ENCODE results near the gene SLC7A6.

- TF ChIP-seq POU6F1 (CRISPR knock-in tag; IDR thresholded peaks at IDR 0.05; ENCODE audit: borderline replicate concordance, low read depth) (no peak), ZC3H10 (CRISPR knock-in tag; IDR thresholded peaks at IDR 0.05) (no peak), ZNF8 (CRISPR knock-in tag; IDR thresholded peaks at IDR 0.05) (no peak), TCF4 (CRISPR knock-in tag; IDR thresholded peaks at IDR 0.05; ENCODE audit: borderline replicate concordance) (no peak), GLIS3 (CRISPR knock-in tag; IDR thresholded peaks at IDR 0.05) (no peak), TOX (CRISPR knock-in tag; IDR thresholded peaks at IDR 0.05; ENCODE audit: borderline replicate concordance) (no peak), PATZ1 (CRISPR knock-in tag; IDR thresholded peaks at IDR 0.05; ENCODE audit: borderline replicate concordance) (no peak), BACH2 (CRISPR knock-in tag; IDR thresholded peaks at IDR 0.05; ENCODE audit: borderline replicate concordance) (no peak), RARB (CRISPR knock-in tag; IDR thresholded peaks at IDR 0.05) (no peak), TSHZ2 (CRISPR knock-in tag; IDR thresholded peaks at IDR 0.05) (no peak), CSDC2 (CRISPR knock-in tag; IDR thresholded peaks at IDR 0.05) (no peak), ZFP3 (CRISPR knock-in tag; IDR thresholded peaks at IDR 0.05) (no peak), PPARA (CRISPR knock-in tag; IDR thresholded peaks at IDR 0.05; ENCODE audit: borderline replicate concordance) (no peak)
These were observed 35.5 kb downstream of the SLC7A6 start for GRCh38 chr16:68299571-68300453.

Measured in SK-N-SH treated with all-trans-retinoic acid at 6 μM for 48 hours (cell line).